HepG2 (cell line): Measurements from ENCODE around the gene DAPL1. TPM values are rescaled to one million over a fixed set of nuclear protein-coding genes. Genes with fewer than 3 reads are reported as not detected.

Experiments
- ATF7-NPFF ChIP-seq: sonication (generic); formaldehyde crosslinking; IDR thresholded peaks from 2 replicates; pipeline ENCODE4 v1.8.1; 2023; ENCODE audit warnings: mild to moderate bottlenecking, low read depth, missing genetic modification reagents, moderate library complexity
- ATM ChIP-seq: fragments of 450-650 bp; IDR thresholded peaks from 2 replicates; pipeline ENCODE4 v1.7.1; 2017; ENCODE audit warnings: mild to moderate bottlenecking, borderline replicate concordance
- CENPT ChIP-seq: sonication (generic); formaldehyde crosslinking; IDR thresholded peaks from 2 replicates; pipeline ENCODE4 v1.8.0; 2022; ENCODE audit warnings: low read depth, mild to moderate bottlenecking, moderate library complexity, missing genetic modification reagents
- CREB1 ChIP-seq, 2 experiments: fragments of 450-650 bp in 1 of 2; IDR thresholded peaks; 2 replicates each; pipeline ENCODE4 v1.6.1; 2016 to 2017; ENCODE audit warnings: control low read depth in 1 of 2, mild to moderate bottlenecking in 1 of 2, missing compliant biosample characterization in 1 of 2, missing genetic modification characterization in 1 of 2
- DNMT3B ChIP-seq: conservative IDR thresholded peaks from 2 replicates; pipeline ENCODE4 v1.6.1; 2016; ENCODE audit warnings: missing biosample characterization, control low read depth
- ESRRA ChIP-seq: sonication (generic); formaldehyde crosslinking; IDR thresholded peaks from 2 replicates; pipeline ENCODE4 v1.5.1; 2020; ENCODE audit warnings: mild to moderate bottlenecking, low read depth, missing genetic modification reagents
- FOXK2 ChIP-seq: fragments of 450-650 bp; IDR thresholded peaks from 2 replicates; pipeline ENCODE4 v1.6.1; 2016
- HIC2 ChIP-seq: sonication (generic); formaldehyde crosslinking; IDR thresholded peaks from 2 replicates; pipeline ENCODE4 v1.9.0; 2022; ENCODE audit warnings: low read depth, missing genetic modification reagents
- KLF16 ChIP-seq, 2 experiments: sonication (generic) in 1 of 2; formaldehyde crosslinking in 1 of 2; IDR thresholded peaks; 2 replicates each; pipeline versions ENCODE4 v1.6.1 to v1.8.0; 2016 to 2023; ENCODE audit warnings: missing genetic modification reagents in 2 of 2, missing compliant biosample characterization in 1 of 2
- PRDM4 ChIP-seq: sonication (generic); formaldehyde crosslinking; IDR thresholded peaks from 2 replicates; pipeline ENCODE4 v1.9.0; 2021; ENCODE audit warnings: missing genetic modification reagents, borderline replicate concordance
- RAD21 ChIP-seq: fragments of 450-650 bp; formaldehyde crosslinking; IDR thresholded peaks from 2 replicates; pipeline ENCODE4 v1.5.0; 2020; ENCODE audit warnings: mild to moderate bottlenecking
- RBM39 ChIP-seq: fragments of 200-400 bp; formaldehyde crosslinking; IDR thresholded peaks from one replicate; pipeline ENCODE4 v1.6.1; 2018; ENCODE audit warnings: antibody characterized with exemption, mild to moderate bottlenecking, low read depth, low read length; ENCODE audit not compliant: poor library complexity, severe bottlenecking
- SNAPC5 ChIP-seq: sonication (generic); formaldehyde crosslinking; IDR thresholded peaks from 2 replicates; pipeline ENCODE4 v1.8.1; 2023; ENCODE audit warnings: mild to moderate bottlenecking, missing genetic modification reagents, borderline replicate concordance
- TBX3 ChIP-seq: fragments of 450-650 bp; IDR thresholded peaks from 2 replicates; pipeline ENCODE4 v1.6.1; 2017; ENCODE audit warnings: antibody characterized with exemption, mild to moderate bottlenecking, inconsistent platforms, borderline replicate concordance
- ZBTB33 ChIP-seq: sonication (generic); formaldehyde crosslinking; IDR thresholded peaks from 2 replicates; pipeline ENCODE4 v1.4.0; 2020; ENCODE audit warnings: missing genetic modification reagents
- ZBTB7A ChIP-seq: sonication (generic); formaldehyde crosslinking; IDR thresholded peaks from 2 replicates; pipeline ENCODE4 v1.8.0; 2022; ENCODE audit warnings: mild to moderate bottlenecking, missing genetic modification reagents
- ZNF460 ChIP-seq: sonication (generic); formaldehyde crosslinking; IDR thresholded peaks from 2 replicates; pipeline ENCODE4 v1.5.1; 2020; ENCODE audit warnings: missing genetic modification reagents, mild to moderate bottlenecking, borderline replicate concordance
- ZNF550 ChIP-seq: sonication (generic); formaldehyde crosslinking; IDR thresholded peaks from 2 replicates; pipeline ENCODE4 v1.4.0; 2020; ENCODE audit warnings: mild to moderate bottlenecking, missing genetic modification reagents, borderline replicate concordance
- ZNF616 ChIP-seq: sonication (generic); formaldehyde crosslinking; IDR thresholded peaks from 2 replicates; pipeline ENCODE4 v1.5.0; 2020; ENCODE audit warnings: low read depth, mild to moderate bottlenecking, missing genetic modification reagents
- ZNF629 ChIP-seq: sonication (generic); formaldehyde crosslinking; conservative IDR thresholded peaks from 2 replicates; pipeline ENCODE4 v1.5.0; 2020; ENCODE audit warnings: missing genetic modification reagents
- ZNF670 ChIP-seq: sonication (generic); formaldehyde crosslinking; IDR thresholded peaks from 2 replicates; pipeline ENCODE4 v1.8.0; 2022; ENCODE audit warnings: mild to moderate bottlenecking, missing genetic modification reagents, borderline replicate concordance
- ZNF674 ChIP-seq: sonication (generic); formaldehyde crosslinking; IDR thresholded peaks from 2 replicates; pipeline ENCODE4 v1.5.0; 2020; ENCODE audit warnings: low read depth, mild to moderate bottlenecking, missing genetic modification reagents
- ZNF782 ChIP-seq: sonication (generic); formaldehyde crosslinking; IDR thresholded peaks from 2 replicates; pipeline ENCODE4 v1.4.0; 2020; ENCODE audit warnings: missing genetic modification reagents, mild to moderate bottlenecking, borderline replicate concordance
- polyA plus RNA-seq, 8 experiments: library from polyadenylated mRNA; depleted of rRNA in 3 of 8; stranded (reverse) in 7 of 8; unstranded in 1 of 8; fragments of >200 nt; fragmentation: Illumina TruSeq in 4 of 8; extraction: Trizol in 4 of 8; gene quantifications; 2 replicates each; pipeline versions ENCODE4 v1.2.1 to v1.2.3, GENCODE V29; 2011 to 2016; ENCODE audit warnings: low read depth in 4 of 8, missing spikeins in 1 of 8, mixed read lengths in 1 of 8; ENCODE audit not compliant: insufficient read depth in 1 of 8
- total RNA-seq, 5 experiments: library from RNA; depleted of rRNA; stranded (reverse); fragments of >200 nt; fragmentation: Illumina TruSeq; extraction: Trizol; gene quantifications; 2 replicates each; pipeline ENCODE4 v1.2.3, GENCODE V29; 2016; ENCODE audit warnings: low read depth in 1 of 5

Gene DAPL1
- total and polyA plus RNA-seq, 2 of the 13 experiments (the other 11 are each of a cell fraction or from before 2014, with no cell fraction given) = not detected

- TF ChIP-seq CENPT (CRISPR knock-in tag) = no peak
- TF ChIP-seq ZNF616 (CRISPR knock-in tag) = no peak
- no peak for TF ChIP-seq FOXK2
- no peak for TF ChIP-seq ATM
- TF ChIP-seq RAD21 (CRISPR knock-in tag) = peak; percentile 76; the same call in 1 of the 2 replicates
- no peak for TF ChIP-seq SNAPC5
- TF ChIP-seq ZBTB7A (CRISPR knock-in tag) = no peak
- no peak for TF ChIP-seq ESRRA
- TF ChIP-seq PRDM4 (CRISPR knock-in tag) = no peak
- TF ChIP-seq ZBTB33 (CRISPR knock-in tag) = no peak
- TF ChIP-seq RBM39 = no peak
- TF ChIP-seq ZNF782 = no peak
- no peak for TF ChIP-seq ATF7-NPFF
- TF ChIP-seq TBX3 = no peak
- no peak for TF ChIP-seq DNMT3B
- TF ChIP-seq KLF16 (CRISPR knock-in tag; IDR thresholded peaks at IDR 0.05) = no peak
- no peak for TF ChIP-seq ZNF674 (CRISPR knock-in tag)
- TF ChIP-seq CREB1 (IDR thresholded peaks at IDR 0.05) = no peak
- no peak for TF ChIP-seq CREB1 (CRISPR knock-in tag; IDR thresholded peaks at IDR 0.05)
- TF ChIP-seq ZNF460 (CRISPR knock-in tag) = no peak
- no peak for TF ChIP-seq ZNF629 (CRISPR knock-in tag)
- no peak for TF ChIP-seq ZNF550 (CRISPR knock-in tag)
- no peak for TF ChIP-seq HIC2
- no peak for TF ChIP-seq ZNF670
Observed at GRCh38 chr2:158753641-158754611, 41.2 kb upstream of the DAPL1 start (continued).
